Caco-2 (cell line): ENCODE results near the gene IQCC. TPM values are rescaled to one million over a fixed set of nuclear protein-coding genes. Genes with fewer than 3 reads are reported as not detected.

Source experiments
- BruUV-seq: library from RNA; stranded (reverse); fragments of 400-500 nt; replicated peaks from 2 replicates; lab custom pipeline; 2021; lab: Mats Ljungman, UMichigan
- CTCF ChIA-PET: fragments of 300-600 bp; sonication (Branson Sonifier 250); formaldehyde crosslinking; loops from one replicate; lab custom pipeline; 2022; ENCODE audit warnings: antibody characterized with exemption; lab: Charles Lee
- POLR2A ChIA-PET: fragments of 300-600 bp; sonication (Branson Sonifier 250); formaldehyde crosslinking; loops from one replicate; lab custom pipeline; 2022; ENCODE audit warnings: antibody characterized with exemption; lab: Charles Lee
- DNase-seq, 2 experiments: peaks; one replicate each; pipeline versions ENCODE4 v3.0.0 to v3.0.0-alpha.2; 2020 to 2022
- H3K27me3 ChIP-seq: replicated peaks from 2 replicates; pipeline ENCODE4 v1.6.0; 2011; ENCODE audit warnings: low read length; ENCODE audit not compliant: control insufficient read depth, insufficient read depth
- H3K36me3 ChIP-seq: 2 replicates; pipeline ENCODE4 v1.5.1; 2011; ENCODE audit warnings: low read length; ENCODE audit not compliant: control insufficient read depth, insufficient read depth
- H3K4me1 ChIP-seq: fragments of 250-450 bp; sonication (Bioruptor Pico); 2 replicates; pipeline ENCODE4 v1.5.1; 2020; ENCODE audit warnings: mild to moderate bottlenecking
- H3K4me3 ChIP-seq: 2 replicates; pipeline ENCODE4 v1.5.1; 2011; ENCODE audit warnings: low read depth, mild to moderate bottlenecking, control low read depth, low read length
- H3K9me3 ChIP-seq: fragments of 250-450 bp; sonication (Bioruptor Pico); 2 replicates; pipeline ENCODE4 v1.5.1; 2020; ENCODE audit warnings: mild to moderate bottlenecking, moderate library complexity
- H3K27ac Mint-ChIP-seq: one replicate; pipeline ENCODE4 v1.8.0; 2022; ENCODE audit warnings: mixed read lengths; ENCODE audit not compliant: unreplicated experiment
- H3K27me3 Mint-ChIP-seq: one replicate; pipeline ENCODE4 v1.8.0; 2022; ENCODE audit warnings: mixed read lengths; ENCODE audit not compliant: insufficient read depth, unreplicated experiment
- H3K36me3 Mint-ChIP-seq: one replicate; pipeline ENCODE4 v1.8.0; 2022; ENCODE audit warnings: mild to moderate bottlenecking, mixed read lengths; ENCODE audit not compliant: insufficient read depth, unreplicated experiment
- H3K4me1 Mint-ChIP-seq: one replicate; pipeline ENCODE4 v1.8.0; 2022; ENCODE audit warnings: low read depth, mixed read lengths; ENCODE audit not compliant: unreplicated experiment
- H3K4me3 Mint-ChIP-seq: one replicate; pipeline ENCODE4 v1.8.0; 2022; ENCODE audit warnings: mild to moderate bottlenecking, moderate library complexity, mixed read lengths; ENCODE audit not compliant: unreplicated experiment
- H3K9me3 Mint-ChIP-seq: one replicate; pipeline ENCODE4 v1.8.0; 2022; ENCODE audit warnings: mixed read lengths; ENCODE audit not compliant: unreplicated experiment
- intact Hi-C: fragments of 100-400 bp; cut with micrococcal nuclease; formaldehyde crosslinking; loops from one replicate; pipeline ENCODE4 v1.10.0; 2022; ENCODE audit not compliant: unreplicated experiment
- total RNA-seq: library from RNA; stranded (reverse); gene quantifications from 2 replicates; pipeline ENCODE4 v1.2.3, GENCODE V29; 2022
- TF ChIP-seq, protein P1 (sequence below), 2 experiments: fragments of 200-600 bp in 1 of 2; IDR thresholded peaks; 1 replicate in 1 of 2; 2 replicates in 1 of 2; pipeline versions ENCODE4 v1.5.1 to v1.8.0; 2011 to 2022; ENCODE audit warnings: antibody characterized with exemption in 1 of 2, control low read depth in 1 of 2, inconsistent platforms in 1 of 2, low read depth in 1 of 2, low read length in 1 of 2, mild to moderate bottlenecking in 1 of 2, moderate library complexity in 1 of 2; ENCODE audit not compliant: insufficient read depth in 1 of 2, severe bottlenecking in 1 of 2, unreplicated experiment in 1 of 2

IQCC gene
- total RNA-seq, 1 experiment from 2014 or later: 3.4 TPM

DNA sequence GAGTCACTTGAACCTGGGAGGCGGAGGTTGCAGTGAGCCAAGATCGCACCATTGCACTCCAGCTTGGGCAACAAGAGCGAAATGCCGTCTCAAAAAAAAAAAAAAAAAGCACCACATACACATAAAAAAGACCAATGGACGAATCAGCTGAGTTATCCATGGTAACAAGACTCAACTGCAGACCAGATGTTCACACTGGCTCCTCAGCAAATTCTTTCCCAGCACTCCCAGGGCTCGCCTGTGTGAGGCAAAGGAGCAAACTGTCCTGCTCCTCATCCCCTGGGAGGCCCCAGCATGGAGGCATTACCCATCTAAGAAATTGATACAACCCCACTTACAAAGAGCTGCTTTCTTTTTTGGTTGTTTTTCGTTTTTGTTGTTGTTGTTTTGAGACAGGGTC lies 13.6 kb downstream of the IQCC start:
- ChIA-PET POLR2A (no interaction called here), CTCF (no interaction called here)
- Histone ChIP-seq H3K27me3 (no peaks in the 10 kb centered on the region), H3K9me3 (no peaks in the 10 kb centered on the region), H3K4me3 (no peak overlapping the region), H3K36me3 (no peaks in the 10 kb centered on the region), H3K4me1 (no peaks in the 10 kb centered on the region)
- H3K9me3 Mint-ChIP-seq: no peaks in the 10 kb centered on the region
- TF ChIP-seq, protein P1, sequence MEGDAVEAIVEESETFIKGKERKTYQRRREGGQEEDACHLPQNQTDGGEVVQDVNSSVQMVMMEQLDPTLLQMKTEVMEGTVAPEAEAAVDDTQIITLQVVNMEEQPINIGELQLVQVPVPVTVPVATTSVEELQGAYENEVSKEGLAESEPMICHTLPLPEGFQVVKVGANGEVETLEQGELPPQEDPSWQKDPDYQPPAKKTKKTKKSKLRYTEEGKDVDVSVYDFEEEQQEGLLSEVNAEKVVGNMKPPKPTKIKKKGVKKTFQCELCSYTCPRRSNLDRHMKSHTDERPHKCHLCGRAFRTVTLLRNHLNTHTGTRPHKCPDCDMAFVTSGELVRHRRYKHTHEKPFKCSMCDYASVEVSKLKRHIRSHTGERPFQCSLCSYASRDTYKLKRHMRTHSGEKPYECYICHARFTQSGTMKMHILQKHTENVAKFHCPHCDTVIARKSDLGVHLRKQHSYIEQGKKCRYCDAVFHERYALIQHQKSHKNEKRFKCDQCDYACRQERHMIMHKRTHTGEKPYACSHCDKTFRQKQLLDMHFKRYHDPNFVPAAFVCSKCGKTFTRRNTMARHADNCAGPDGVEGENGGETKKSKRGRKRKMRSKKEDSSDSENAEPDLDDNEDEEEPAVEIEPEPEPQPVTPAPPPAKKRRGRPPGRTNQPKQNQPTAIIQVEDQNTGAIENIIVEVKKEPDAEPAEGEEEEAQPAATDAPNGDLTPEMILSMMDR (IDR thresholded peaks at IDR 0.05; ENCODE audit: insufficient read depth in 1 of 2, low read depth in 1 of 2, low read length in 1 of 2, severe bottlenecking in 1 of 2, unreplicated experiment in 1 of 2): no peak
- no TSS peak for BruUV-seq
- H3K27me3 Mint-ChIP-seq: no peaks in the 10 kb centered on the region
- intact Hi-C loops: loop anchor here (5.0 kb wide), 1 partner anchor 133 kb away; no protein-coding TSS in a partner anchor
- DNase-seq: no peak
- H3K36me3 Mint-ChIP-seq: peaks cover under 1% of the 10 kb centered on the region
- H3K27ac Mint-ChIP-seq: no peak overlapping the region
- no peaks in the 10 kb centered on the region for H3K4me1 Mint-ChIP-seq
- H3K4me3 Mint-ChIP-seq: no peak overlapping the region

DNA sequence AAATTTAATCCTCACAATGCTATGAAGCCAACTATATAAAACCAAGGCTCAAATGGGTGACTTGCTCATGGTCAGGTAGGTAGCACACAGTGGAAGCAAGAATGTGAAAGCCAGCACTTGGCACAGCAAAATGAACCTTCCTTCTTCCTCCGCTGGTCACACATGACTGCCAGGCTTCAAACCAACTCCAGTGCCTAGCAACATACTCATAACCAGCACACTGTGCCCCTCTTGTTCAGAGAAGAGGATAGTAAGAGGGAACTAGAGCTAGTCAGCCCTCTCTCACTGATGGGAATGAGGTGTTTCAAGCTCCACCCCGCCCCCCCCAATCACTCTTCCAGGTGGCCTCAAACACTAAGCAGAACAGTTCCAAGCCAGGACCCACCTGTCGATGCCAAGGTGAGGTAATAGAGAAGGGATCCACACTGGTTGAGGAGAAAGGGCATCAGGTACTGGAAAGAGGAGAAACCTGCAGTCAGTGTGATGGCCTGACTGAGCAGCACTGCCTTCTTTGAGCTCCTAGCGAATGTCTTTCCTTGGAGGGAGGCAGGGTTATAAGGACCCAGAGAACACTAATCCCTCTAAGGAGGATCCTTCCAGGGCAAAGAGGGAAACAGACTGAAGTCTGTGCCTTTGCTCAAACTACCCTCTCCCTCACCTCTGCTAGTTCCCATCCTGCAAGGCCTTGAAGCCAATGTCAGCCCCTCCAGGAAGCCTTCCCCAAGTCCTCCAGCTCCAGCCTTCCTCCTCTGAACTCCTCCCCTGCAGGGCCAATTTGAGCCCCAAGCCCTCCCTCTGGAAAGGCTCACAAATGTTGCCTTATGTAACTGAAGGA lies 15.5 kb downstream of the IQCC start:
- no TSS peak for BruUV-seq
- DNase-seq: no peak
- no peaks in the 10 kb centered on the region for H3K9me3 ChIP-seq
- no peaks in the 10 kb centered on the region for H3K27me3 ChIP-seq
- peak overlapping the region; percentile 89 for H3K4me3 Mint-ChIP-seq
- H3K4me3 ChIP-seq: peak overlapping the region; percentile 73
- no peaks in the 10 kb centered on the region for H3K4me1 ChIP-seq
- H3K27ac Mint-ChIP-seq: peak overlapping the region; percentile 95
- CTCF ChIA-PET: interaction anchor here (0.6 kb wide), 1 partner anchor 148 kb away, joined by 5 read pairs; the partner anchor contains the start of gene TMEM39B
- no peaks in the 10 kb centered on the region for H3K36me3 ChIP-seq
- H3K27me3 Mint-ChIP-seq: no peaks in the 10 kb centered on the region
- intact Hi-C loops: no loop called here
- POLR2A ChIA-PET: no interaction called here
- H3K36me3 Mint-ChIP-seq: peaks cover 7% of the 10 kb centered on the region
- H3K4me1 Mint-ChIP-seq: no peaks in the 10 kb centered on the region
- TF ChIP-seq, protein P1 (IDR thresholded peaks at IDR 0.05; ENCODE audit: insufficient read depth in 1 of 2, low read depth in 1 of 2, low read length in 1 of 2, severe bottlenecking in 1 of 2, unreplicated experiment in 1 of 2): no peak
- no peaks in the 10 kb centered on the region for H3K9me3 Mint-ChIP-seq

DNA sequence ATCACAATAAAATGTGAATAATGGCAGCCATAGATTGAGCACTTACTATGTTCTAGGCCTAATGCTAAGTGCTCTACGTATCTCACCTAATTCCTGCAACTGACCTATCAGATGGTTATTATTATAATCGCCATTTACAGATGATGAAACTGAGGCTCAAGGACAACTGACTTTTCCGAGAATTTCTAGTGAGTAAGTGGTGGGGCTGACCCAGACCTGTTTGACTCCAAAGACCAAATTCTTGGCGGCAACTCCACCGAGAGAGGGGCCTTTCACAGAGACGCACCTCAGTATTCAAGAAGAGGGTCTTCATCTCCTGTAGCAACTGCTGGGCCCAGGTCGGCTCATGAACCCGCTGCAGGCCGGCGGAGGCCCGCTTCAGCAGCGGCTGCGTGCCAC lies 16.1 kb downstream of the IQCC start:
- Mint-ChIP-seq H3K4me1 (no peaks in the 10 kb centered on the region), H3K27me3 (no peaks in the 10 kb centered on the region), H3K27ac (peak overlapping the region; percentile 95), H3K4me3 (peak overlapping the region; percentile 89), H3K36me3 (peaks cover 13% of the 10 kb centered on the region), H3K9me3 (no peaks in the 10 kb centered on the region)
- intact Hi-C loops: no loop called here
- CTCF ChIA-PET: interaction anchor here (1.0 kb wide), 1 partner anchor 28 kb away, joined by 3 read pairs; no protein-coding TSS in a partner anchor
- TSS peak; percentile 36 for BruUV-seq
- no peak for DNase-seq
- Histone ChIP-seq H3K4me3 (peak overlapping the region; percentile 73), H3K4me1 (no peaks in the 10 kb centered on the region), H3K27me3 (no peaks in the 10 kb centered on the region), H3K36me3 (no peaks in the 10 kb centered on the region), H3K9me3 (no peaks in the 10 kb centered on the region)
- POLR2A ChIA-PET: no interaction called here
- TF ChIP-seq, protein P1 (IDR thresholded peaks at IDR 0.05; ENCODE audit: insufficient read depth in 1 of 2, low read depth in 1 of 2, low read length in 1 of 2, severe bottlenecking in 1 of 2, unreplicated experiment in 1 of 2): no peak
